K562 (cell line): Measurements from ENCODE around the gene EHMT2. TPM values are rescaled to one million over a fixed set of nuclear protein-coding genes. Genes with fewer than 3 reads are reported as not detected.

ENCODE experiments used
- ATAC-seq: fragments of 200-7000 bp; cut with Tn5 transposase; 3 replicates; pipeline ENCODE4 v1.9.1; 2020; ENCODE audit warnings: moderate library complexity
- BruUV-seq: library from RNA; stranded (reverse); fragments of 400-500 nt; replicated peaks from 2 replicates; lab custom pipeline; 2021; lab: Mats Ljungman, UMichigan
- CTCF ChIA-PET: fragments of 300-600 bp; formaldehyde crosslinking; extraction: SDS; loops from one replicate; lab custom pipeline; 2021; ENCODE audit warnings: low intra/inter-chr PET ratio; lab: Yijun Ruan, JAX
- POLR2A ChIA-PET: fragments of 300-600, 350-650 bp; sonication (Branson Sonifier 250); formaldehyde crosslinking; extraction: SDS; loops from one replicate; lab custom pipeline; 2021; ENCODE audit warnings: antibody characterized with exemption, inconsistent platforms; lab: Yijun Ruan, JAX
- DNase-seq, 4 experiments: peaks; one replicate each; pipeline versions ENCODE4 v3.0.0 to v3.0.0-alpha.2; 2011 to 2018; ENCODE audit warnings: low spot score in 3 of 4, mixed read lengths in 3 of 4; ENCODE audit errors: extremely low read depth in 1 of 4
- FAIRE-seq: peaks from 2 replicates; lab custom pipeline; 2011; peaks lifted over from hg19 to GRCh38; lab: Jason Lieb, UNC
- H2AFZ ChIP-seq: 2 replicates; pipeline ENCODE4 v1.6.0; 2011; ENCODE audit warnings: low read depth, low read length, control low read depth, inconsistent platforms
- H3K27ac ChIP-seq: fragments of 200-600 bp; 3 replicates; pipeline ENCODE4 v1.8.0; 2011; ENCODE audit warnings: low read depth, mild to moderate bottlenecking, control low read depth, inconsistent platforms, low read length, moderate library complexity, mixed read lengths; ENCODE audit errors: extremely low read depth
- H3K27me3 ChIP-seq, 2 experiments: fragments of 300-600 bp in 1 of 2; 2 replicates in 1 of 2; 3 replicates in 1 of 2; pipeline versions ENCODE4 v1.6.0 to v1.8.0; 2011; ENCODE audit warnings: inconsistent platforms in 2 of 2, low read length in 2 of 2, mild to moderate bottlenecking in 1 of 2, mixed read lengths in 1 of 2, moderate library complexity in 1 of 2; ENCODE audit not compliant: control insufficient read depth in 2 of 2, insufficient read depth in 2 of 2
- H3K36me3 ChIP-seq: fragments of 300-600 bp; 3 replicates; pipeline ENCODE4 v1.8.0; 2011; ENCODE audit warnings: mild to moderate bottlenecking, low read length, inconsistent platforms; ENCODE audit not compliant: control insufficient read depth, insufficient read depth
- H3K4me1 ChIP-seq, 2 experiments: fragments of 200-600 bp in 1 of 2; replicated peaks in 1 of 2; 2 replicates in 1 of 2; 3 replicates in 1 of 2; pipeline versions ENCODE4 v1.5.1 to v1.8.0; 2011; ENCODE audit warnings: inconsistent platforms in 2 of 2, low read length in 2 of 2, mild to moderate bottlenecking in 1 of 2, mixed read lengths in 1 of 2, moderate library complexity in 1 of 2; ENCODE audit not compliant: control insufficient read depth in 2 of 2, insufficient read depth in 2 of 2
- H3K4me2 ChIP-seq: 2 replicates; pipeline ENCODE4 v1.6.1; 2011; ENCODE audit warnings: low read length, control low read depth, inconsistent platforms, mixed read lengths; ENCODE audit not compliant: insufficient read depth
- H3K4me3 ChIP-seq: fragments of 200-600 bp; sonication (generic), shearing (Covaris generic); 2 replicates; pipeline ENCODE4 v1.5.1; 2016; ENCODE audit warnings: control low read depth, inconsistent platforms
- H3K79me2 ChIP-seq: fragments of 200-600 bp; 3 replicates; pipeline ENCODE4 v1.8.0; 2011; ENCODE audit warnings: low read length, inconsistent platforms; ENCODE audit not compliant: control insufficient read depth, insufficient read depth
- H3K9ac ChIP-seq, 2 experiments: 2 replicates each; pipeline versions ENCODE4 v1.6.0 to v1.6.1; 2011; ENCODE audit warnings: low read depth in 2 of 2, low read length in 2 of 2, control low read depth in 1 of 2, inconsistent platforms in 1 of 2, mild to moderate bottlenecking in 1 of 2, mixed read lengths in 1 of 2; ENCODE audit not compliant: insufficient read depth in 1 of 2
- H3K9me1 ChIP-seq: one replicate; pipeline ENCODE4 v1.6.0; 2011; ENCODE audit warnings: inconsistent platforms, mild to moderate bottlenecking, low read length, moderate library complexity; ENCODE audit not compliant: control insufficient read depth, insufficient read depth
- H3K9me3 ChIP-seq: replicated peaks from 2 replicates; pipeline ENCODE4 v1.5.1; 2011; ENCODE audit warnings: low read depth, low read length, inconsistent platforms; ENCODE audit not compliant: control insufficient read depth, insufficient read depth
- H4K20me1 ChIP-seq: replicated peaks from 2 replicates; pipeline ENCODE4 v1.6.1; 2011; ENCODE audit warnings: low read length, inconsistent platforms, mixed read lengths; ENCODE audit not compliant: control insufficient read depth, insufficient read depth
- DDX20 ChIP-seq: fragments of 450-650 bp; IDR thresholded peaks from 2 replicates; pipeline ENCODE4 v1.6.1; 2016; ENCODE audit warnings: missing genetic modification characterization, low read depth, mild to moderate bottlenecking, missing compliant biosample characterization, moderate library complexity
- ILK ChIP-seq: fragments of 450-650 bp; IDR thresholded peaks from 2 replicates; pipeline ENCODE4 v1.6.1; 2016; ENCODE audit warnings: missing genetic modification characterization, low read depth, mild to moderate bottlenecking, missing compliant biosample characterization, moderate library complexity, borderline replicate concordance
- NFIC ChIP-seq: fragments of 450-650 bp; IDR thresholded peaks from 2 replicates; pipeline ENCODE4 v1.6.1; 2017; ENCODE audit warnings: mild to moderate bottlenecking, inconsistent platforms
- NR3C1 ChIP-seq: sonication (generic); formaldehyde crosslinking; IDR thresholded peaks from 2 replicates; pipeline ENCODE4 v1.8.1; 2022; ENCODE audit warnings: missing genetic modification reagents
- RFX5 ChIP-seq: IDR thresholded peaks from 2 replicates; pipeline ENCODE4 v1.6.1; 2011; ENCODE audit warnings: low read depth, mild to moderate bottlenecking, improper control_type of control experiment, low read length
- RHOXF2B ChIP-seq: fragments of 250-450 bp; sonication (Bioruptor Pico); conservative IDR thresholded peaks from 2 replicates; pipeline ENCODE4 v1.5.1; 2021
- SLC30A9 ChIP-seq: fragments of 250-450 bp; sonication (Bioruptor Pico); IDR thresholded peaks from 2 replicates; pipeline ENCODE4 v1.8.0; 2022; ENCODE audit warnings: mild to moderate bottlenecking, moderate library complexity
- TAF7 ChIP-seq: fragments of 450-650 bp; IDR thresholded peaks from 2 replicates; pipeline ENCODE4 v1.6.1; 2016; ENCODE audit warnings: missing genetic modification characterization, missing compliant biosample characterization
- ZNF175 ChIP-seq: fragments of 200-800 bp; sonication (Bioruptor generic); IDR thresholded peaks from 2 replicates; pipeline ENCODE4 v1.6.1; 2016; ENCODE audit warnings: low read depth, mild to moderate bottlenecking, missing genetic modification characterization, missing compliant biosample characterization
- WGBS: fragments of 100-300 bp; shearing (Covaris generic); methylation state at CpG from one replicate; pipeline ENCODE4 v1.1.6; 2016; ENCODE audit warnings: low coverage, mixed read lengths; ENCODE audit not compliant: insufficient coverage; ENCODE audit errors: missing lambda C conversion rate; 5-methylcytosine and 5-hydroxymethylcytosine counted together
- in situ Hi-C: fragments of 300-500 bp; cut with MboI; formaldehyde crosslinking; loops from 4 replicates; pipeline ENCODE4 v1.15.0; 2018; ENCODE audit warnings: inconsistent platforms, mixed read lengths
- intact Hi-C: fragments of 100-400 bp; cut with micrococcal nuclease; formaldehyde crosslinking; loops from 2 replicates; pipeline ENCODE4 v1.14.2; 2022
- polyA plus RNA-seq, 8 experiments: library from polyadenylated mRNA; depleted of rRNA in 4 of 8; stranded (reverse) in 5 of 8; unstranded in 3 of 8; fragments of >200 nt; fragmentation: Nextera tagmentation in 2 of 8; fragmentation: Illumina TruSeq in 1 of 8; extraction: Ambion mirVana in 2 of 8; extraction: Trizol in 1 of 8; gene quantifications; 2 replicates each; pipeline versions ENCODE4 v1.2.1 to v1.2.3, GENCODE V29; 2011 to 2014; ENCODE audit warnings: inconsistent platforms in 1 of 8, missing spikeins in 1 of 8
- total RNA-seq, 7 experiments: library from RNA; depleted of rRNA in 6 of 7; stranded (reverse); fragments of >200 nt in 6 of 7; fragmentation: Illumina TruSeq in 2 of 7; extraction: Trizol in 2 of 7; gene quantifications; 2 replicates each; pipeline versions ENCODE4 v1.2.1 to v1.2.3, GENCODE V29; 2011 to 2021; ENCODE audit warnings: low replicate concordance in 1 of 7
- TF ChIP-seq, protein P1 (sequence below): fragments of 250-450 bp; sonication (Bioruptor Pico); IDR thresholded peaks from 2 replicates; pipeline ENCODE4 v1.5.0; 2021; ENCODE audit warnings: mild to moderate bottlenecking, moderate library complexity
- TF ChIP-seq, protein P2 (sequence below): fragments of 450-650 bp; IDR thresholded peaks from 2 replicates; pipeline ENCODE4 v1.6.1; 2016
- TF ChIP-seq, protein P3 (sequence below): fragments of 450-650 bp; IDR thresholded peaks from one replicate; pipeline ENCODE4 v1.6.1; 2018; ENCODE audit warnings: mild to moderate bottlenecking, moderate library complexity; ENCODE audit not compliant: partially characterized antibody
- TF ChIP-seq, protein P4 (sequence below): IDR thresholded peaks from 2 replicates; pipeline ENCODE4 v1.6.1; 2016; ENCODE audit warnings: missing genetic modification characterization, missing compliant biosample characterization

The EHMT2 gene
- total and polyA plus RNA-seq, 9 of the 15 experiments (the other 6 are each of a cell fraction or from before 2014, with no cell fraction given) = 2.1 to 63.8 (median 38.5) TPM

DNA sequence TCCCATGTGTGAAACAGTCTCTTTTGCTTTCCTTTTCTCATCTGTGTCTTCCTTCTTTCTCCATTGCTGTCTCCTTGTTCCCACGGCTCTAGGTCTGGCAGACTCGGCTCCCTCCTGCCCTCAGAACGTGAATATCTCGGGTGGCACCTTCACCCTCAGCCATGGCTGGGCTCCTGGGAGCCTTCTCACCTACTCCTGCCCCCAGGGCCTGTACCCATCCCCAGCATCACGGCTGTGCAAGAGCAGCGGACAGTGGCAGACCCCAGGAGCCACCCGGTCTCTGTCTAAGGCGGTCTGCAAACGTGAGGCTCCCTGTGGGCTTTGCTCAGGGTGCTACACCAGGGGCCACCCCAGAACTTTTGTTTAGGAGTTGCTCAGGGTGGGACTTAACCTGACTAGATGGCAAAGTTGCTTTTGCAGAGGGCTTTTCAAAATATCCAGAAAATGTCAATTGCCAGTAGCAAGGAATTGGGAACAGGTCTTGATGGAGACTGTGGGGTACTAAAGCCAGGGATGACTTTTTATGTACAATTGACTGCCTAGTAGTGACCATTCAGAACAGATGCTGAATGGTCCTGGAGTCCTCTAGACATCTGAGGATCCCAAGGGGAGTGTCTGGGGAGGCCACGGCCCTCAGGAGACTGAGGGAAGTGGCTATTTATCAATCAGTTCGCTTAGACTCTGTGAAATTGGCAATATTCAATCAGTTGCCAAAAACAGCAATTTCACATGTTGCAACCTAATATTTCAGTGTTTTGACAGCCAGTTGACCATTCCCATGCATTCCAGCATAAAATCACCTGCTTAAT lies 30.6 kb upstream of the EHMT2 start:
- H3K4me1 ChIP-seq = peaks cover 6% of the 10 kb centered on the region in 2 experiments; a peak in 4 of 5 replicates
- no peak overlapping the region; the same call in 2 of the 3 replicates for H3K27ac ChIP-seq
- DNase-seq (no peak), ATAC-seq (peak; percentile 12), FAIRE-seq (no peak)
- peaks cover 7% of the 10 kb centered on the region for H3K9me3 ChIP-seq
- ChIA-PET CTCF (no interaction called here), POLR2A (interaction anchor here (0.6 to 0.9 kb wide), 3 partner anchors 23 to 269 kb away, joined by 3 read pairs; no protein-coding TSS in a partner anchor)
- in situ Hi-C loops = no loop called here
- H3K4me3 ChIP-seq = no peak overlapping the region
- H3K9me1 ChIP-seq = no peaks in the 10 kb centered on the region
- no TSS peak for BruUV-seq
- no peaks in the 10 kb centered on the region for H3K79me2 ChIP-seq
- peak overlapping the region in 1 of 2 experiments; percentile 72; a peak in 2 of 4 replicates for H3K9ac ChIP-seq
- H2AFZ ChIP-seq = peak overlapping the region; percentile 88
- H4K20me1 ChIP-seq = no peaks in the 10 kb centered on the region
- intact Hi-C loops = no loop called here
- H3K27me3 ChIP-seq = peaks cover 1 to 2% of the 10 kb centered on the region in 2 experiments; a peak in 2 of 5 replicates
- H3K4me2 ChIP-seq = peak overlapping the region; percentile 35; the same call in 1 of the 2 replicates
- WGBS = 51% methylated on average over 11 of the region's 11 CpGs
- no peaks in the 10 kb centered on the region for H3K36me3 ChIP-seq
- 0 out of 2 replicates have a peak, but pooled peaks have one; percentile 65 for TF ChIP-seq ZNF175 (CRISPR knock-in tag)
- TF ChIP-seq SLC30A9 (CRISPR knock-in tag) = no peak
- no peak for TF ChIP-seq RHOXF2B (CRISPR knock-in tag)
- TF ChIP-seq TAF7 = no peak
- TF ChIP-seq NFIC = no peak
- TF ChIP-seq, protein P1, sequence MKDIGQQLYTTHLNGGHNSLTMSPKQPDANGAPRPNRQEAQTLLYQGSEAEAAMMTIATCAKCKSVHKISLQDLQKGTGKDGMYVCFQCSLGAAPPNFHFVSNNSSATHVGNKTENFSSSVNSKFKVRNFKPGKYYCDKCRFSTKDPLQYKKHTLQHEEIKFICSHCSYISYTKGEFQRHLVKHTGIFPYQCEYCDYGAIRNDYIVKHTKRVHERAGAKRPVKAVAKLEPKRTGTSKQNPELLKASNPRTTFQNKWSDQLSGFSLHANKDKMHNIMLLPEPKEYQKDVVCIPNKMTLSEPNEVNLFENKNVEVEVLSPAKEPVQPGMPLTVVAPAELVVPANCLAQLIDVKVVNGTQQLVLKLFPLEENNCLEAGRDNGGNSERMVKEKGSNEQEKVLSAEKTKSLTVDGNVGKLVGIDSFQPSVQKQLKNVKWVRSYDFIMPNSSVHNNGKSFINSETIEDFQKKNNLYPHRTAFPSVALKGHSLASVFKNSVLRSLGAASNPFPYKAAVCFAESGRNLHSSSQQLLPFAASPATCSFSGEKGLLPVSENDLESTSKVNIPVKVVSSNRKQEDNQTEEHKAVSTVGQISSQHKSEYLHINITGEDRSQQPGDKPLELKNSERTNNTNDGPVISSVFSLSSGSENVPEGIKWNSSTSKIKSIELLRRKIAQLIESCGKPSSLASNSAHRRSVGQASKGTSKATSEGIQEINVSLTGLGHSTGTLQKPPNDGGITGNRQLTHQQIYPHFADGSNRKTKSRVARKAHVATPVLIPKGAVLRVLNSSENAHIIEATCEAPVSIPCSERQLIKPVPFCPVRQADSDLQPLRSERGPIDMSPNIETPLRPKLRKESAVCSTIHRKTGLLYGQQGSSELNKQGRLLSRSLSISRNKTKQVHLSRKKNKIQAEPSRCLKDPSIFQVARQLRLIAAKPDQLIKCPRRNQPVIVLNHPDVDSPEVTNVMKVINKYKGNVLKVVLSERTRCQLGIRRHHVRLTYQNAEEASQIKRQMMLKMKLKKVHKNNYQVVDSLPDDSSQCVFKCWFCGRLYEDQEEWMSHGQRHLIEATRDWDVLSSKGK (CRISPR knock-in tag) = no peak
- TF ChIP-seq DDX20 (tag) = no peak
- TF ChIP-seq, protein P2, sequence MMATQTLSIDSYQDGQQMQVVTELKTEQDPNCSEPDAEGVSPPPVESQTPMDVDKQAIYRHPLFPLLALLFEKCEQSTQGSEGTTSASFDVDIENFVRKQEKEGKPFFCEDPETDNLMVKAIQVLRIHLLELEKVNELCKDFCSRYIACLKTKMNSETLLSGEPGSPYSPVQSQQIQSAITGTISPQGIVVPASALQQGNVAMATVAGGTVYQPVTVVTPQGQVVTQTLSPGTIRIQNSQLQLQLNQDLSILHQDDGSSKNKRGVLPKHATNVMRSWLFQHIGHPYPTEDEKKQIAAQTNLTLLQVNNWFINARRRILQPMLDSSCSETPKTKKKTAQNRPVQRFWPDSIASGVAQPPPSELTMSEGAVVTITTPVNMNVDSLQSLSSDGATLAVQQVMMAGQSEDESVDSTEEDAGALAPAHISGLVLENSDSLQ = no peak
- no peak for TF ChIP-seq NR3C1 (CRISPR knock-in tag)
- no peak for TF ChIP-seq ILK (tag)
- TF ChIP-seq, protein P3, sequence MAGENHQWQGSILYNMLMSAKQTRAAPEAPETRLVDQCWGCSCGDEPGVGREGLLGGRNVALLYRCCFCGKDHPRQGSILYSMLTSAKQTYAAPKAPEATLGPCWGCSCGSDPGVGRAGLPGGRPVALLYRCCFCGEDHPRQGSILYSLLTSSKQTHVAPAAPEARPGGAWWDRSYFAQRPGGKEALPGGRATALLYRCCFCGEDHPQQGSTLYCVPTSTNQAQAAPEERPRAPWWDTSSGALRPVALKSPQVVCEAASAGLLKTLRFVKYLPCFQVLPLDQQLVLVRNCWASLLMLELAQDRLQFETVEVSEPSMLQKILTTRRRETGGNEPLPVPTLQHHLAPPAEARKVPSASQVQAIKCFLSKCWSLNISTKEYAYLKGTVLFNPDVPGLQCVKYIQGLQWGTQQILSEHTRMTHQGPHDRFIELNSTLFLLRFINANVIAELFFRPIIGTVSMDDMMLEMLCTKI = no peak
- TF ChIP-seq, protein P4, sequence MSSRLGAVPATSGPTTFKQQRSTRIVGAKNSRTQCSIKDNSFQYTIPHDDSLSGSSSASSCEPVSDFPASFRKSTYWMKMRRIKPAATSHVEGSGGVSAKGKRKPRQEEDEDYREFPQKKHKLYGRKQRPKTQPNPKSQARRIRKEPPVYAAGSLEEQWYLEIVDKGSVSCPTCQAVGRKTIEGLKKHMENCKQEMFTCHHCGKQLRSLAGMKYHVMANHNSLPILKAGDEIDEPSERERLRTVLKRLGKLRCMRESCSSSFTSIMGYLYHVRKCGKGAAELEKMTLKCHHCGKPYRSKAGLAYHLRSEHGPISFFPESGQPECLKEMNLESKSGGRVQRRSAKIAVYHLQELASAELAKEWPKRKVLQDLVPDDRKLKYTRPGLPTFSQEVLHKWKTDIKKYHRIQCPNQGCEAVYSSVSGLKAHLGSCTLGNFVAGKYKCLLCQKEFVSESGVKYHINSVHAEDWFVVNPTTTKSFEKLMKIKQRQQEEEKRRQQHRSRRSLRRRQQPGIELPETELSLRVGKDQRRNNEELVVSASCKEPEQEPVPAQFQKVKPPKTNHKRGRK (tag) = no peak
- no peak for TF ChIP-seq RFX5
